A549 treated with CpdA at 1 μM for 4 hours (cell line): Measurements from ENCODE around the gene ACSL6. TPM values are rescaled to one million over a fixed set of nuclear protein-coding genes. Genes with fewer than 3 reads are reported as not detected.

ENCODE experiments used
- total RNA-seq: library from RNA; stranded (reverse); fragments of 200-300 nt; extraction: Qiagen RNA extraction; gene quantifications from 5 replicates; pipeline ENCODE4 v1.2.3, GENCODE V29; 2022; ENCODE audit warnings: low read depth

Gene ACSL6, protein sequence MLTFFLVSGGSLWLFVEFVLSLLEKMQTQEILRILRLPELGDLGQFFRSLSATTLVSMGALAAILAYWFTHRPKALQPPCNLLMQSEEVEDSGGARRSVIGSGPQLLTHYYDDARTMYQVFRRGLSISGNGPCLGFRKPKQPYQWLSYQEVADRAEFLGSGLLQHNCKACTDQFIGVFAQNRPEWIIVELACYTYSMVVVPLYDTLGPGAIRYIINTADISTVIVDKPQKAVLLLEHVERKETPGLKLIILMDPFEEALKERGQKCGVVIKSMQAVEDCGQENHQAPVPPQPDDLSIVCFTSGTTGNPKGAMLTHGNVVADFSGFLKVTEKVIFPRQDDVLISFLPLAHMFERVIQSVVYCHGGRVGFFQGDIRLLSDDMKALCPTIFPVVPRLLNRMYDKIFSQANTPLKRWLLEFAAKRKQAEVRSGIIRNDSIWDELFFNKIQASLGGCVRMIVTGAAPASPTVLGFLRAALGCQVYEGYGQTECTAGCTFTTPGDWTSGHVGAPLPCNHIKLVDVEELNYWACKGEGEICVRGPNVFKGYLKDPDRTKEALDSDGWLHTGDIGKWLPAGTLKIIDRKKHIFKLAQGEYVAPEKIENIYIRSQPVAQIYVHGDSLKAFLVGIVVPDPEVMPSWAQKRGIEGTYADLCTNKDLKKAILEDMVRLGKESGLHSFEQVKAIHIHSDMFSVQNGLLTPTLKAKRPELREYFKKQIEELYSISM
- total RNA-seq: 0.06 to 0.24 TPM (median 0.17 TPM) in 4 of 5 replicates, not detected in the other

DNA sequence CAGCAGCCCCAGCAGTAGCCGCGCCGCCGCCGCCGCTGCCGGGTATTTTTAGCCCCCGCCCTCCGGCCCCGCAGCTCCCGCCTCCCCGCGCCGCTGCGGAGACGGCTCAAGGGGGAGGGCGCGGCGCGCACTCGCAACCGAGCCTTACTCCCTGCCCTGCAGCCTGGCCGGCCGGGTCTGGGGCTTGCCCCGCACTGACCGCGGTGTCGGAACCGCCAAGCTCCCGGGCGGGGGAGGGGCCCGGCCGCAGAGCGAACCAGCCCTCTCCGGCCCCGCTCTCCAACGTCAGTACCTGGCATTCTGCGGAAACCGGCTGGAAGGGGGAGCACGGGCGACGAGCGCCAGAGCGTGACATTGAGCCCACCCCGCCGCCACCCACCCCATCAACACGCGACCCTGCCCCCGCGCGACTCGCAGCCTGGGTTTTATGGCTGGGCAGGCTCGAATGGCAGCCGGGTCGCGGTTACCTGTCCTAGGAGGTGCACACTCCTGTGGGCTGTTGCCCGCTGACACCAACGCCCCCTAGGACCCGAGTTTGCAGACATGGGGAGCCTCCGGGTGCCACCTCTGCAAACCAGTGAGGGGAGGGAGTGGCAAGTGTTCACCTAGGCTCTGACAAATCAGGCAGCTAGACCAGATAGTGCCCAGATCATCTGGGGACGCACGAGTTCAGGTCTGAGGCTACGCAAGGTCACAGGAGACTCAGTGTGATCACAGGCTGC lies at the start of gene ACSL6:
ACSL6 (minus strand) TSS at position 37 of the 722 bp plus-strand sequence. CDS start 105 bp downstream, outside the sequence.

DNA sequence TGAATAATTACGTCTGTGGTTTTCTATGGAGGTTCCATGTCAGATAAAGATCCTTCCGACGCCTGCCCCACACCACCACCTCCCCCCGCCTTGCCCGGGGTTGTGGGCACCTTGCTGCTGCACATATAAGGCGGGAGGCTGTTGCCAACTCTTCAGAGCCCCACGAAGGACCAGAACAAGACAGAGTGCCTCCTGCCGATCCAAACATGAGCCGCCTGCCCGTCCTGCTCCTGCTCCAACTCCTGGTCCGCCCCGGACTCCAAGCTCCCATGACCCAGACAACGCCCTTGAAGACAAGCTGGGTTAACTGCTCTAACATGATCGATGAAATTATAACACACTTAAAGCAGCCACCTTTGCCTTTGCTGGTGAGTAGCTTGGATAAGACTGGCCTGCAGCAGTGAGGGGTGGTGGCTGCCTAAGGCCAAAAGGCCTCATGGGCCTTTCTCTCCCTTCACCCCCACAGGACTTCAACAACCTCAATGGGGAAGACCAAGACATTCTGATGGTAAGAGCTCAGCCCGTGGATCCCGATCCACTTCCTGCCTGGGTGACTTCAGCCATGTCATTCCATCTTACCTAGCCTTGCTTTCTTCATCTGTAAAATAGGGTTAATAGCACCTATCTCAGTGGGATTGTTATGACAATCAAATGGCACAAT lies 49.2 kb upstream of the ACSL6 start, which contains the start of gene IL3:
IL3 (plus strand) TSS at position 155 of the 661 bp plus-strand sequence; CDS start at position 207, 52 bp downstream.

GRCh38 chr5:131945551-131946168 lies 65.8 kb downstream of the ACSL6 start, which contains the start of gene MEIKIN:
TSS of gene MEIKIN (minus strand) at chr5:131945663. CDS start at chr5:131945505, 158 bp downstream.

Other genes starting within 250 kb of the ACSL6 start
- 10.7 to 14.8 TPM (median 12.4 TPM) in 5 replicates for gene FNIP1, start 214.6 kb downstream of the ACSL6 start, total RNA-seq
- not detected in 5 replicates for gene MEIKIN, start 66.0 kb downstream of the ACSL6 start, total RNA-seq
- not detected in 5 replicates for gene IL3, start 49.0 kb upstream of the ACSL6 start, total RNA-seq
- 0.31 to 0.97 TPM (median 0.47 TPM) in 4 of 5 replicates, not detected in the other for gene CSF2, start 62.1 kb upstream of the ACSL6 start, total RNA-seq
- gene P4HA2, start 216.2 kb upstream of the ACSL6 start, total RNA-seq: 35.8 to 44.3 TPM (median 42.4 TPM) in 5 replicates
- 0.26 to 0.43 TPM (median 0.35 TPM) in 4 of 5 replicates, not detected in the other for gene PDLIM4, start 246.0 kb upstream of the ACSL6 start, total RNA-seq